Activated CD4-positive, alpha-beta T cell treated with anti-CD3 and anti-CD28 coated beads, Interleukin-2, amount 50 U/mL, for 4 hours (primary cell): ENCODE results near the gene RTP5.
A peak's percentile ranks its signal among the peaks of the same experiment; 100 is the strongest.

ENCODE experiments used
- DNase-seq, 2 experiments: peaks; one replicate each; pipeline ENCODE4 v3.0.0-alpha.2; 2020

Gene RTP5

DNA sequence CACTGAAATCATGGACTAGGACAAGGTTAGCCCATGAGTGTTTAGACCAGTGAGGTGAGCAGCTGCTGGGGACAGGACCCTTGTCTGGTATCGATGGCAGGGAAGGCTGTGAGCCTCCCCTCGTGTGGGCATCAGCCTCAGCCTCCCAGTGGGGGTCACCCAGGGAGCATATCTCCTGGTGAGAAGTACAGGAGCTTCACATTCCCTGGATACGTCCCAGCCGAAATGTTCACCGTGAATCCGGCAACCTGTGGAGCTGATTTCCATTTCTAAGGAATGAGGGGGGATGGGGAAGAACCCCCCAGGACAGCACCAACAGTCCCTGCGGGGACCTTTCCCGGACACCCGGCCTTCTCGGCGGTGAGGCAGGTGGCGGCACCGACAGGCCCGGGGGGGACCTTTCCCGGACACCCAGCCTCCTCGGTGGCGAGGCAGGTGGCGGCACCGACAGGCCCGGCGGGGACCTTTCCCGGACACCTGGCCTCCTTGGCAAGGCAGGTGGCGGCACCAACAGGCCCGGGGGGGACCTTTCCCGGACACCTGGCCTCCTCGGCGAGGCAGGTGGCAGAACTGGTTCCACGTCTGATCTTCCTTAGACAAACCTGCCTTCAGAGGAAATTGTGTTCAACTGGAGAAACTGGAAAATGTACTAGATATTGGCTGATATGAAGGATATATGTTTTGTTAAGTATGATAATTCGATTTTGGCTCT is 21.2 kb downstream of the RTP5 start:
- no peak for DNase-seq

DNA sequence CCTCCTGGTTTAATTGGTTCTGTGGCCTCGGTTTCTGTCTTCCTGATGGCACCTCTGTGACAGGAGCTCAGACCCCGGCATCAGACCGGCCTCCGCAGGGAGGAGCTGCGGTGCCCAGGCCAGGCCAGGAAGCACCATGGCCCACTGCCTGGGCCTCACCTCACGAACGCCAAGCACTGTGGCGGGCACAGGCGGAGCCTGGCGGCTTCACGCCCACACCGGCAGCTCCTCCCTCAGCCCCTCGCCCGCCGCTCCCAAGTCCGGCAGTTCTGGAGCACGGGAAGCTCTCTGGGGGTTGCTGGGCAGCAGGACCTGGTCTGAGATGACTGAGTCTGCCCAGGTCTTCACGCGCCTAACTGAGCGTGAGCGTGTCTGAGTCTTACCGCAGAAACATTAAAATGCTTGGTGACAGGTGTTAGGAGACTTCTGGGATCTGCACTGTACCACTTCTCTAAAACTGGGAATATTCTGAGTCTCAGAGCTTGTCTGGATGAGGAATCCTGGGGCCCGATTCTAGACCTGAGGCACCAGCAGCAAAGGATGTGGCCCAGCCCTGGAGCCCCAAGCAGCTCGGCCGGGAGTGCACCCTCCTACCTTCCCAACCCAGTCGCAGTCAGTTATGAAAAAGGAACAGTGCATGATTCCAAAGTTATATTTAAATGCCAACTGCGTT is 21.9 kb downstream of the RTP5 start:
- no peak for DNase-seq

- DNase-seq = no peak
These were observed 22.4 kb downstream of the RTP5 start for GRCh38 chr2:241891988-241892298.

DNA sequence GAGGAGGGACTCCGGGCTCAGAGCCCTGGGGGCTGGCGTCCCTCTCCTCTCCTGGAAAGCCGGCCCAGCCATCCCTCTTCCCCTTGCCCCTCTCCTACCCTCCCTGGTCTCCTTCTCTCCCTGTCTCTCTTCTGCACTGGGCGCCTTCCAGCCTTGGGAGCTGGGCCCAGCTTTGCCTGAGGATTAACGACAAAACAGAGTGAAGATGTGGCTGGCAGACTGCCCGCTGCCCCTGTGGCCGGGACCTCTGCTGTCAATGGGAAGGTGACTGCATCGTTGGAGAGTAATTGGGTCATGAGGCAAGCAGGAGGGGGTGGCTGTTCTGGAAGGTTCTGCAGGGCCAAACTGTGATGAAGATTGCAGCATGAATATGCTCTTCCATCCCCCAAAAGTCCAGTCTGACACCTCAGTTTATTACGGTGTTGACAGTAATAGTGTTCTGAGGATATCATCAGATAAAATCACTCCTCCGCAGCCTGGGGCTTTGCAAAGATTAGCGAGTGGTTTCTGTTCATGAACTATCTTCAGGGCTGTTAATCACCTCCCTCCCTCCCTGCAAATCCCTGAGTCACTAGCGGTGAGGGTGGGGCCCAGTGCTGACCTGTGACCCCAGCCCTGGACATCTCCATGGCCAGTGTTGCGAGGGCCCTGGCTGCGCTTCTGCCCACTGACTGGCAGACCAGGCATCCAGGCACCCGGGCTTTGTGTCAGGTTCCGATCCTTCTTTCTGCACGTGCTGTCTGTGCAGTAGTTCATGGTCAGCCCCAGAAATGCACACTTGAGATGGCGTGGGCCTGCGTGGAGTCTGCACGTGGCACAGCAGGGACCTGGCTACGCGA is 23.0 kb downstream of the RTP5 start:
- no peak for DNase-seq

- no peak for DNase-seq
These were observed 23.7 kb downstream of the RTP5 start for GRCh38 chr2:241893265-241893664.

DNA sequence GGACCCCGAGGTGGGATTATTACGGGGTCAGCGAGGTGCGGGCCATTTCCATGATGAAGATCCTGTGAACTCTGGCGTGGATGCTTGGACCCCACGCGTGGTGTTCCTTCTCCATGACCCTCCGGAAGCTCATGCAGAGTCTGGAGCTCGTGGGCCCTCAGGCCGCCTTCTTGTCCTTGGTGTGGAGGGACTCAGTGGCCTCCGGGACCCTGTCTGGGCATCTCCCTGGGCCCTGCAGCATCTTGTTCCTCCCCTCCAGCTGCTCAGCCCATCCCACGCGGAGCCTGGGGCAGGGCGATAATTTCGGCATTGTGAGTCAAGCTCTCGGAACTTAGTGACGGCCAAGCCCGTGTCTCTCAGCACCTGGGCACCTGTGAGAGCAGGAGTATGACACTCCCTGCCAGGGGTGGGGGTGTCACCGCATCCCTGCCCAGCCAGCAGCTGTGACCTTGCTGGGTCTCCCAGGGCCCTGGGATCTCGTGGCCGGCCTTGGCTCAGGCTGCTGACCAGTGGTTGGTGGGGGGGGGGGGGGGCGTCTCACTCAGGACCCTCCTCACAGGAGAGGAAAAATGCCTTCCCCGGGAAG is 24.6 kb downstream of the RTP5 start:
- DNase-seq = no peak

DNA sequence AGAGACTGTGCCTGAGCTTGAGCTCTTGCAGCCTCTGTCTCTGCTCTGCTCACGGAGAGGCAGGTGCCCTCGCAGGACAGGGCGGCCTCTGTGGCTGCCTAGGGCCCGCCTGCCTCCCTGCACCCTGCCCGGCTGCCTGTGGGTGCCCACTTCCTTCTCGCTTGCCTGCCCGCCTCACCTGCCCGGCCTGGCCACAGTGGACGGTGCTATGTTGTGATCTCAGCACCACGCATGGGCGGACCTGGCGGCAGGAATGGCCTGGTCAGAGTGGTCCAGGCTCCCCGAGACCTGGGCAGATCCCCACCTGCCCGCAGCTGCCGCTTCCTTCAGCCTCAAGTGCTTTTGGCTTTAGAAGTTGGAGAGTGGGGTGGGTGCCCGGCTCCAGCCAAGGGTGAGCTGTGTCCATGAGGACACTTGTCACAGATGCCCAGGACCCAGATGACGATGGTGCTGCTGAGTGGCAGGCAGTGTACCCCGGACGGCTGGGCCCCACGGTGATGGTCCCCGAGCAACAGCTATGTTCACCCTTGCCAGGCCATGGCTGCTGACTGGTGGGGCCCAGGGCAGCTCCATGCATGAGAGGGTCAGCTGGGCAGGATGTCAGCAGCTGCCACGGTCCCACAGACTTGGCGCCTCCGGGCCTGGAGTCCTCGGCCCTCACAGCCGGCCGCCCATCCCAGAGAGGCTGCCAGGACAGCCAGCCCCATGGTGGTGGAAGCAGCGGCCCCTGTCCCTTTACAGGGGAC is 25.3 kb downstream of the RTP5 start:
- no peak for DNase-seq

GRCh38 chr2:241895427-241895711 is 25.8 kb downstream of the RTP5 start:
- DNase-seq = no peak

- DNase-seq = peak; percentile 18 to 35
These were observed 26.4 kb downstream of the RTP5 start for GRCh38 chr2:241895712-241896641.

- no peak for DNase-seq
These were observed 27.2 kb downstream of the RTP5 start for GRCh38 chr2:241896746-241897201.

GRCh38 chr2:241897231-241897916 is 27.8 kb downstream of the RTP5 start:
- no peak for DNase-seq

DNA sequence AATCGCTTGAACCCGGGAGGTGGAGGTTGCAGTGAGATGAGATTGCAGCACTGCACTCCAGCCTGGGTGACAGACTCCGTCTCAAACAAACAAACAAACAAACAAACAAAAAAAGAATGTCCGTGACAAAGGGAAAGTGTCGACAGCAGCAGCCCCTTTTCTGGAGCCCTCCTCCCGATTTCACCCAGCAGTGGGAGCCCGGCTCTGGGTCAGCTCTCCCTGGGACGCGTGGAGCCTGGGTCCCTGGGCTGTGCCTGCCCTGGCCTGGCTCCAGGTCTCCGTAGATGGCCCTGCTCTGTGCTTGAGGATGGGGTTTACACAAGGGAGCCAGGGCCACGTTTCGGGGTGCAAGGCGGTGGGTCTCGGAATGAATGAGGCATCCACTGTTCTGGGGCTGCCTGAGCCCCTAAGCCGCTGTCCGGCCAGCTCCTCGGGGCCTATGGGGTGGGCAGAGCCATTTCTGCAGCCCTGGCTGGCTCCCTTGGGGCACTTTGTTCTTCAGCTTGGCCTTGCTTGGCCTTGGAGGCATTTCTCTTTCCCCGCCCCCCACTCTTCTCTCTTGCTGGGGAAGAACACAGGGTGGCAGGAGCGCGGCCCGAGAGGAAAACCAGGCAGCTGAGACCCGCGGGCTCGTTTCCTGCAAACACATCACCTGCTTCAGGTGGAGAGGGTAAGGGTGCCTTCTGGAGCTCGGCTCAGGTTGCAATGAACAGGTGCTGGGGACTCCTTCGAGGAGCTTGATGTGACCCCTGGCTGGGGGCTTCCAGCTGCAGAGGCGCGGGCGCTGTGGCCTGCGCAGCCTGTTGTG is 29.1 kb downstream of the RTP5 start:
- no peak for DNase-seq

- DNase-seq = no peak
These were observed 30.9 kb downstream of the RTP5 start for GRCh38 chr2:241900251-241901017.

GRCh38 chr2:241901018-241901380 is 31.5 kb downstream of the RTP5 start:
- no peak for DNase-seq

GRCh38 chr2:241901500-241902351 is 32.2 kb downstream of the RTP5 start:
- no peak for DNase-seq

GRCh38 chr2:241902357-241902991 is 32.9 kb downstream of the RTP5 start:
- no peak for DNase-seq

DNA sequence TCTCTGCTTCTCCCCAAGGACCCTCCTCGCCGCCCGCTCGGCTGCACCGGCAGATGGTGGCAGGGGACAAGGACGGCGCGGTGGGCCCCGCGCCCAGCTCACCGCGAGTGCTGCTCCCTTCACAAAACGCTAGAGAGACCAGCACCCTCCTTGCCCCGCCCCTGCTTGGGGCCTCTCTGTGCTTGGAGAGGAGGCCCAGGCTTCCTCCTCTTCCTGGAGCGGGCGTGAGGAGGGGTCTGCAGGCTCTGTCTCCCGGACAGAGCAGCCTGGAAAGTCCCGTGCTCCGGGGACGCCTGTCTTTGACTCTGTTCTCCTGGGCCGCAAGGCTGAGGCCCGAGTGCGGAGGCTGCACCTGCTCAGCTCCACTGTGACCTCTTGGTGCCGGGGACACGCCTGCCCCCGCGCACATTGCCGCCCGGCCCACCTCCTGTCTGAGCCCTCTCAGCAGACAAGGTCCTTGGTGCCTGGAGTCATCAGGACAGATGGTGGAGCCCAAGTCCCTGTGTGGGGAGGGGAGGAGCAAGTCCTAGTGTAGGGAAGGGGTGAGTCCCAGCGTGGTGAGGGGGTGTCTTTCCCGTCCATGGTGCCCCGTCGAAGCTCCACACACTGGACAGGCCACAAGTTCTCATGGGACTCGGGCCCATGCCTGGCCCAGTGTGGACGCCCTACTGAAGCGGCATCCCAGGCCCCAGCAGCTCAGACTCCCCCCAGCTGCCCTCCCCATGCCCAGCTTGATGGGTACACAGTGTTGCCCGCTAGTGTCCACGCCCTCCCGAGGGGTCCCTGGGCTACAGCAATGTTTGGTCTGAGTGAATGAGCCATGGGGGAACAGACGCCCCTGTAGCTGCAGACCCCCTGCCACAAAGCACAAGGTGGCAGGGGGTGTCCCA is 33.8 kb downstream of the RTP5 start:
- no peak for DNase-seq
